ENCODE measurements around the gene EXOC2. TPM values are rescaled to one million over a fixed set of nuclear protein-coding genes. Genes with fewer than 3 reads are reported as not detected.

EXOC2 gene
- total RNA-seq, 1 experiment from 2014 or later = 24.5 TPM

- ATAC-seq = no peak
- no peak overlapping the region for H3K27ac ChIP-seq (ENCODE audit: low read depth, low read length)
- no peaks in the 10 kb centered on the region for H3K9me2 ChIP-seq (ENCODE audit: insufficient read depth)
- H3K36me3 ChIP-seq (ENCODE audit: control insufficient read depth in 1 of 2, insufficient read depth in 2 of 2, low read length in 2 of 2) = no peaks in the 10 kb centered on the region
- no peak overlapping the region for H3K4me3 ChIP-seq (replicated peaks in 1 of 2; ENCODE audit: low read depth in 1 of 2, low read length in 2 of 2)
- H3K9ac ChIP-seq (ENCODE audit: low read length) = no peak overlapping the region
- no TSS peak for BruUV-seq (replicated peaks)
- no peak overlapping the region for H2AFZ ChIP-seq (ENCODE audit: low read depth, low read length, poor library complexity, severe bottlenecking)
- DNase-seq (ENCODE audit: low read depth, low spot score) = no peak
- H3K4me1 ChIP-seq (ENCODE audit: control insufficient read depth in 1 of 2, insufficient read depth in 2 of 2, low read length in 2 of 2) = peaks cover 7 to 21% of the 10 kb centered on the region in 2 experiments
- TF ChIP-seq FOSL1 (IDR thresholded peaks at IDR 0.05; ENCODE audit: low read depth) = no peak
- TF ChIP-seq YY1 (IDR thresholded peaks at IDR 0.05; ENCODE audit: extremely low read depth, insufficient replicate concordance, low read depth, low read length) = no peak
- no peak for TF ChIP-seq SRF (IDR thresholded peaks at IDR 0.05; ENCODE audit: low read depth)
- no peak for TF ChIP-seq EZH2phosphoT487 (IDR thresholded peaks at IDR 0.05; ENCODE audit: borderline replicate concordance)
- no peak for TF ChIP-seq CEBPB (IDR thresholded peaks at IDR 0.05; ENCODE audit: low read depth)
- no peak for TF ChIP-seq MAX (IDR thresholded peaks at IDR 0.05)
- no peak for TF ChIP-seq ZFX (IDR thresholded peaks at IDR 0.05)
- no peak for TF ChIP-seq EZH2 (IDR thresholded peaks at IDR 0.05)
- TF ChIP-seq ZNF274 (IDR thresholded peaks at IDR 0.05; ENCODE audit: low read depth, low read length) = no peak
- TF ChIP-seq ELF1 (IDR thresholded peaks at IDR 0.05; ENCODE audit: borderline replicate concordance, low read depth) = no peak
- no peak for TF ChIP-seq SP1 (IDR thresholded peaks at IDR 0.05; ENCODE audit: low read depth)
- TF ChIP-seq RAD21 (IDR thresholded peaks at IDR 0.05; ENCODE audit: low read depth) = no peak
- TF ChIP-seq JUND (IDR thresholded peaks at IDR 0.05) = no peak
- no peak for TF ChIP-seq ZBTB33 (IDR thresholded peaks at IDR 0.05; ENCODE audit: extremely low read depth, insufficient replicate concordance, low read length)
- ChIA-PET CTCF (no interaction called here), POLR2A (no interaction called here), RAD21 (ENCODE audit: low non-redundant PET in 1 of 2, low total read pairs in 2 of 2, uncharacterized antibody in 2 of 2, unreplicated experiment in 2 of 2) (no interaction called here)
- no peaks in the 10 kb centered on the region for H4K20me1 ChIP-seq (ENCODE audit: insufficient read depth)
- H3K4me2 ChIP-seq (ENCODE audit: low read length) = no peak overlapping the region
- no peaks in the 10 kb centered on the region for H3K79me2 ChIP-seq (ENCODE audit: insufficient read depth, low read length)
- H3K9me3 ChIP-seq (ENCODE audit: control insufficient read depth in 1 of 2, insufficient read depth in 1 of 2, low read depth in 1 of 2, low read length in 2 of 2) = no peaks in the 10 kb centered on the region
- intact Hi-C loops (cut with micrococcal nuclease) = no loop called here
- H3K27me3 ChIP-seq (ENCODE audit: insufficient read depth, low read length) = no peaks in the 10 kb centered on the region
Observed at GRCh38 chr6:441126-441920, 251.6 kb downstream of the EXOC2 start.

Data from HCT116 (cell line).